GM12865 (cell line): ENCODE measurements around the gene NFYC.
A peak's percentile ranks its signal among the peaks of the same experiment; 100 is the strongest.

Experiments
- DNase-seq: peaks from one replicate; pipeline ENCODE4 v3.0.0; 2010; ENCODE audit warnings: low read depth
- H3K4me3 ChIP-seq: 2 replicates; pipeline ENCODE4 v1.5.1; 2011; ENCODE audit warnings: mild to moderate bottlenecking, low read depth, low read length, control low read depth
- TF ChIP-seq, protein P1 (sequence below): IDR thresholded peaks from 2 replicates; pipeline ENCODE4 v1.5.1; 2011; ENCODE audit warnings: low read length, control low read depth, low read depth, inconsistent platforms; ENCODE audit not compliant: insufficient read depth; ENCODE audit errors: missing control alignments

NFYC gene

DNA sequence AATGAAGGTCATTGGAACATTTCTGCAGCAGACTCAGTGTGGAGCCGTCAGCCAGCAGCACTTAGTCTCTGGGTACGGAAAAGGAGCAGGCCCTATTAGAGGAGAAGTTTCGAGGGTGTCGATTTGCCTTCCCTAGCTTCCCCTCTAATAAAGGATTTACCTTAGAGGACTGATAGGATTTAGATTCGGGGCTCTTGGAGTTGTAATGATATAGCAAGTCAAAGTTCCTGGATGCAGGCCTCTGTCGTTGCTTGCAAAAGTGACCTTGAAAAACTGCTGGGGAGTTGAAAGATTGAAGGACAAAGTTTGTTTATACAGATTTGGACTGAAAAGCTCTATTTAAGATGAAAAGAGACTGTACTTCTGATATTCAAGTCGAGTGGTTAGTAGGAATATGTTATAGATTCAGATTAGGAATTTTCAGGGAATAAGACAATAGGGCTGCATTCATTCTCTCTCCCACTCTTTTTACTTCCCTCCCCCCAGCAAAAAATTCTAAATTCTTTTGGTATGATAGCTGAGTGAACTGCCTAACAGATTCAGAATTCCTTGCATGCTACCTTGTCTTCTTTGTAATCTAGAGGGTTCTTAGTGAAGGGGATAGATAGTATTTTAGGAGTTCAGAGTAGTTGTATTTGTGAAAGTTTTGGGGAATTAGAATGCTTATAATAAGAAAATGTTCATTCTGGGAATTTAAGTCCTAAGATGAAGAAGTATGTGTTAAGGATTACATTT is 19.2 kb downstream of the NFYC start:
- no peak for DNase-seq
- peak overlapping the region; percentile 75 for H3K4me3 ChIP-seq
- TF ChIP-seq, protein P1, sequence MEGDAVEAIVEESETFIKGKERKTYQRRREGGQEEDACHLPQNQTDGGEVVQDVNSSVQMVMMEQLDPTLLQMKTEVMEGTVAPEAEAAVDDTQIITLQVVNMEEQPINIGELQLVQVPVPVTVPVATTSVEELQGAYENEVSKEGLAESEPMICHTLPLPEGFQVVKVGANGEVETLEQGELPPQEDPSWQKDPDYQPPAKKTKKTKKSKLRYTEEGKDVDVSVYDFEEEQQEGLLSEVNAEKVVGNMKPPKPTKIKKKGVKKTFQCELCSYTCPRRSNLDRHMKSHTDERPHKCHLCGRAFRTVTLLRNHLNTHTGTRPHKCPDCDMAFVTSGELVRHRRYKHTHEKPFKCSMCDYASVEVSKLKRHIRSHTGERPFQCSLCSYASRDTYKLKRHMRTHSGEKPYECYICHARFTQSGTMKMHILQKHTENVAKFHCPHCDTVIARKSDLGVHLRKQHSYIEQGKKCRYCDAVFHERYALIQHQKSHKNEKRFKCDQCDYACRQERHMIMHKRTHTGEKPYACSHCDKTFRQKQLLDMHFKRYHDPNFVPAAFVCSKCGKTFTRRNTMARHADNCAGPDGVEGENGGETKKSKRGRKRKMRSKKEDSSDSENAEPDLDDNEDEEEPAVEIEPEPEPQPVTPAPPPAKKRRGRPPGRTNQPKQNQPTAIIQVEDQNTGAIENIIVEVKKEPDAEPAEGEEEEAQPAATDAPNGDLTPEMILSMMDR = no peak

DNA sequence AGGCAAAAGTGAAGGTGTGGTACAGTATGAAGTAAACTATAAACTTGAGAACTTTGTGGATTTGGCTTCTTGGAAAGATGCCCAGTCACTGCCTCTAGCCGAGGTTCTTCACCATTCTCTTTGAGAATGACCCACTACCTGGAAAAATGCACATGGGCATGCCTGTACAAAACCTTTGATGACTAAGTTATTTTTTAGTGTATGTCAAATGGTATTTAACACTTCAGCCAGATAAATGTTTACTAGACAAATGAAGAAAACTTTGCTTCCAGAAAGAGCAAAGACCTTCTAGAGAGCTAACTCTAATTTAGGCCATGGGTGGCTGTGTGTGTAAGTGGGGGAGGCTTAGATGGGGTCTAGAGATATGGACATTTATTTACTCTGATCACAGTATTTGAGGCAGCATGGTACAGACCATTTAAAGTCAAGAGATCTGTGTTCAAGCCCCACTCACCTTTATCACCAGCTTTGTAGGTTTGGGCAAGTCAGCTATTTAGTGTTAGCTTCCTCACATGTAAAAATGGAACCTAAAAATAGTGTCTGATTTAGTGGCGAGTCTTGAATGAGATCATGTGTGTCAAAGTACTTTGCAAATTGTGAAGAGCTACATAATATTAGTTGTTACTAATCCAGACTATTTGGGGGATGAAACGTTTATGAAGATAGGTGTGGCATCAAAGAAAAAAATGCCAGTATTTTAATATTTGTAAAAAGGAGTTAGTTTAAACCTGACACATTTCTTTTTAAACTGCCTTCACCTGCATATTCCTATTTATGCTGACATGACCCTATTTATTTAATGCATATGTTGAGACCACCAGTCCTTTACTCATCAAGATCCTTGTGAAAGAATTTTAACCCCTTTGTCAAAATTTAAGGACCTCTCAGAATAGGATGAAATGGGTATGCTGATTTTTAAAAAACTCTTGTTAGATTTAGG is 20.2 kb downstream of the NFYC start:
- peak overlapping the region; percentile 75 for H3K4me3 ChIP-seq
- peak; percentile 37 for DNase-seq
- TF ChIP-seq, protein P1 = no peak

DNA sequence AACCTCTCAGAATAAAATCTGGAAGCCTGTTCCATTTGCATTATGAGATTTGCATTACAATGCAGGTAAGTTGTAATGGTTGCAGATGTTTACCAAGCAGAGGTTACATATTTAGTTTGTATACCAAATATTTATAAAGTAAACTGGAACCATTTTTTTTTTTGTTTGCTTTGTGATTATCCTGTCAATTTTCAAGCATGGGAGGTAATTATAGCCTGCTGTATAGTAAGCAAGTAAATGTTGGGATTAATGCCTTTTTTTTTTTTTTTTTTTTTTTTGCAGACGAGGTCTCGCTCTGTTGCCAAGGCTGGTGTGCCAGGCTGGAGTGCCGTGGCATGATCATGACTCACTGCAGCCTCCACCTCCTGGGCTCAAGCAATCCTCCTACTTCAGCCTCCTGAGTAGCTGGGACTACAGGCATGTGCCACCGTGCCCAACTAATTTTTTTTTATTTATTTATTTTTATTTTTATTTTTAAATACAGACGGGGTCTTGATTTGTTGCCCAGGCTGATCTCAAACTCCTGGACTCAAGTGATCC is 21.0 kb downstream of the NFYC start:
- TF ChIP-seq, protein P1 = no peak
- H3K4me3 ChIP-seq = peak overlapping the region; percentile 75; the same call in 1 of the 2 replicates
- no peak for DNase-seq

DNA sequence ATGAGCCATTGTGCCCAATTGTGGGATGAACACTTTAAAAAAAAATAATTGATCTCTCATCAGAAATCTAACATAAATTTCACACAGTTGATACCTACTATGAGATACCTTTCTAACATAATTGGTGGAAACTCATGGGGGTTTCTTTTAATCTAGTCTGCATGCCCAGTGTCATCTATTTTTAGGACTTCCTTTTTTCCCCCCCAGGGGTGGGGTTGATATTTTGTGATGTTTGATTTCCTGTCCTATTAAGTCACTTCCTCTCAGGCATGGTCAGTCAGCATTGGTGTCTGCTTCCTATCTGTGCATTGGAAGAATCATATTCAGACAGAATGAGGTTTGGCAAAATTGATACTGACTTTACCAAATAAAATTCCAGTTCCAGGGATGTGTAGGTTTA is 21.5 kb downstream of the NFYC start:
- TF ChIP-seq, protein P1 = no peak
- 0 out of 2 replicates have a peak overlapping the region, but pooled peaks have one; percentile 12 for H3K4me3 ChIP-seq
- peak; percentile 68 for DNase-seq

DNA sequence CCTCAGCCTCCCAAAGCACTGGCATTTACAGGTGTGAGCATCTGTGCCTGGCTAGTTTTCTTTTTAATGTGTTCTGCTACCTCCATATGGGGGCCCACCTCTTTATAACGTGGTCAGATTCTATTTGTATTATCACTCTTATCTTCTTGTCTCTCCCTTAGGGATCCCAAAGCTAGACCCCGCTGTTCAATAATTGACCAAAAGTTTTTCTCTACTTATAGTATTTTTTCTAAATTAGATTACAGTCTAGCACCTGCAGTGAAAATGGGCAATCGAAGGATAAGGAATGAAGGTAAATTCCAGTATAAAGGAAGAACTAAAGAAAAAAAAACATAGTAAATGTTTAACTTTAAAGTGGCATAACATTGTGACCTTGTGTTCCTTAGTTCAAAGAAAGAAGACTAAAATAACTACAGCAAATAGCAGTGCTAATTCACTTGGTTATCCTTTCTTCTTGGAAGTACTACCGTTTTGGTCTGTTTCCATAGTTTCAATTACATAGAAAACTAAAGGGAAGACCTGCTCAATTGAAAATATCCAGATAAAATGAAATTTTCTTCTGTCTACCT is 24.1 kb downstream of the NFYC start:
- TF ChIP-seq, protein P1 = no peak
- DNase-seq = no peak
- no peak overlapping the region for H3K4me3 ChIP-seq

DNA sequence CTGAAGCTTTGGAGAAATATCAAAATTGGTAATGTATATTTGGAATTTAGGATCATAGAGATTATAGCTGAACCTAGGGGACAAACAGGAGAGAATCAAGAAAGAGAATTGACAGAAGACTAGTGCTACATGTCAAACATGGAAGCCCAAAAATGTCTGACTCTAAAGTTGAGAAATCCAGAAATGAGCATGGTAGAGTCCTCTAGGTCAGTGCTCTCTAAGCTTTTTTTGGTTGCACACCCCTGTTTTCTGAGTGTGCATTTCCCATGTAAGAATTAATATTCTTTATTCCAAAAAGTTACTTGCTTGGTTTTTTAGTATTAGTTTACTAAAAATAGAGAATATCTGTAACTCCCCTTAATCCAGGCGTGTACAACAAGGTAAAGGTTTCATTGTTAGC is 25.6 kb downstream of the NFYC start:
- DNase-seq = no peak
- TF ChIP-seq, protein P1 = no peak
- no peak overlapping the region for H3K4me3 ChIP-seq
